CD4-positive, alpha-beta T cell (primary cell): ENCODE results near the gene ACCSL. TPM values are rescaled to one million over a fixed set of nuclear protein-coding genes. Genes with fewer than 3 reads are reported as not detected.

Experiments used
- ATAC-seq: fragments of 200-7000 bp; cut with Tn5 transposase; one replicate; pipeline ENCODE4 v1.10.0; 2022; ENCODE audit warnings: mild to moderate bottlenecking; ENCODE audit not compliant: poor library complexity
- CTCF ChIA-PET: fragments of 350-600 bp; sonication (Branson Sonifier 250); formaldehyde crosslinking; loops from one replicate; lab custom pipeline; 2021; ENCODE audit warnings: antibody characterized with exemption, inconsistent platforms; lab: Charles Lee
- POLR2A ChIA-PET: fragments of 350-600 bp; sonication (Branson Sonifier 250); formaldehyde crosslinking; loops from one replicate; lab custom pipeline; 2021; ENCODE audit warnings: antibody characterized with exemption, inconsistent platforms; lab: Charles Lee
- DNase-seq, 14 experiments: peaks; one replicate each; pipeline ENCODE4 v3.0.0-alpha.2; 2013 to 2020; ENCODE audit warnings: mixed read lengths in 2 of 14
- H3K27ac ChIP-seq, 2 donors: one replicate each; pipeline versions ENCODE4 v1.5.1 to v1.7.0; 2013; ENCODE audit warnings: low read length in 2 of 2, low read depth in 1 of 2, mild to moderate bottlenecking in 1 of 2
- H3K27me3 ChIP-seq, 2 experiments: 1 replicate in 1 of 2; 2 replicates in 1 of 2; pipeline versions ENCODE4 v1.6.1 to v1.7.0; 2013; ENCODE audit warnings: low read length in 2 of 2, control low read depth in 1 of 2, mild to moderate bottlenecking in 1 of 2, moderate library complexity in 1 of 2; ENCODE audit not compliant: insufficient read depth in 2 of 2, control insufficient read depth in 1 of 2
- H3K36me3 ChIP-seq: one replicate; pipeline ENCODE4 v1.6.1; 2013; ENCODE audit warnings: low read length, control low read depth; ENCODE audit not compliant: insufficient read depth
- H3K4me1 ChIP-seq: one replicate; pipeline ENCODE4 v1.6.1; 2013; ENCODE audit warnings: low read length, control low read depth; ENCODE audit not compliant: insufficient read depth
- H3K4me3 ChIP-seq: one replicate; pipeline ENCODE4 v1.5.1; 2013; ENCODE audit warnings: mild to moderate bottlenecking, low read length, moderate library complexity
- H3K9me3 ChIP-seq, 2 experiments: 1 replicate in 1 of 2; 2 replicates in 1 of 2; pipeline versions ENCODE4 v1.6.1 to v1.7.0; 2013; ENCODE audit warnings: low read length in 2 of 2, mild to moderate bottlenecking in 2 of 2, control low read depth in 1 of 2, moderate library complexity in 1 of 2; ENCODE audit not compliant: control insufficient read depth in 1 of 2, insufficient read depth in 1 of 2
- H3K27ac Mint-ChIP-seq: one replicate; pipeline ENCODE4 v1.8.0; 2020; ENCODE audit warnings: mixed read lengths
- H3K27me3 Mint-ChIP-seq: one replicate; pipeline ENCODE4 v1.8.0; 2021; ENCODE audit warnings: mixed read lengths
- H3K36me3 Mint-ChIP-seq: one replicate; pipeline ENCODE4 v1.8.0; 2021; ENCODE audit warnings: low read depth, mixed read lengths
- H3K4me1 Mint-ChIP-seq: one replicate; pipeline ENCODE4 v1.8.0; 2021; ENCODE audit warnings: low read depth, mixed read lengths
- H3K4me3 Mint-ChIP-seq: one replicate; pipeline ENCODE4 v1.8.0; 2020; ENCODE audit warnings: mild to moderate bottlenecking, mixed read lengths
- H3K9me3 Mint-ChIP-seq: one replicate; pipeline ENCODE4 v1.8.0; 2020; ENCODE audit warnings: mixed read lengths
- CTCF ChIP-seq: fragments of 200-600 bp; IDR thresholded peaks from one replicate; pipeline ENCODE4 v1.8.0; 2022; ENCODE audit warnings: antibody characterized with exemption, mild to moderate bottlenecking
- intact Hi-C, 2 experiments: fragments of 100-400 bp; cut with DNase I in 1 of 2; cut with micrococcal nuclease in 1 of 2; formaldehyde crosslinking; loops; one replicate each; pipeline versions ENCODE4 v1.15.1 to v1.9.0; 2023 to 2025; cut with DNase I, micrococcal nuclease
- total RNA-seq, 174 experiments: library from RNA in 2 of 174; stranded (reverse) in 2 of 174; gene quantifications; one replicate each; pipeline ENCODE4 v1.2.3 and lab custom pipeline; 2021 to 2026

ACCSL gene
- total RNA-seq, 2 experiments from 2014 or later, result not detected

GRCh38 chr11:44072757-44073658, 25.2 kb downstream of the ACCSL start:
- Histone ChIP-seq H3K27me3 (no peaks in the 10 kb centered on the region), H3K36me3 (peaks cover 11% of the 10 kb centered on the region), H3K27ac (no peak overlapping the region), H3K4me1 (no peaks in the 10 kb centered on the region), H3K9me3 (no peaks in the 10 kb centered on the region), H3K4me3 (no peak overlapping the region)
- Mint-ChIP-seq H3K4me3 (no peak overlapping the region), H3K27me3 (no peaks in the 10 kb centered on the region), H3K27ac (no peak overlapping the region), H3K36me3 (peaks cover 53% of the 10 kb centered on the region), H3K4me1 (peaks cover 8% of the 10 kb centered on the region), H3K9me3 (no peaks in the 10 kb centered on the region)
- TF ChIP-seq CTCF, result no peak
- POLR2A ChIA-PET, result no interaction called here
- ATAC-seq (no peak), DNase-seq (no peak)
- CTCF ChIA-PET, result interaction anchor here (4.1 kb wide), 1 partner anchor 22 kb away, joined by 15 read pairs; the partner anchor contains the start of gene EXT2
- intact Hi-C loops, result no loop called here

- Mint-ChIP-seq H3K36me3 (peaks cover 61% of the 10 kb centered on the region), H3K9me3 (no peaks in the 10 kb centered on the region)
Measured at GRCh38 chr11:44078794-44079193, 31.0 kb downstream of the ACCSL start.

GRCh38 chr11:44079376-44079775, 31.6 kb downstream of the ACCSL start:
- Histone ChIP-seq H3K4me1 (no peaks in the 10 kb centered on the region), H3K4me3 (no peak overlapping the region), H3K9me3 (no peaks in the 10 kb centered on the region), H3K27me3 (no peaks in the 10 kb centered on the region), H3K36me3 (peaks cover 5% of the 10 kb centered on the region), H3K27ac (no peak overlapping the region)
- Mint-ChIP-seq H3K27me3 (no peaks in the 10 kb centered on the region), H3K36me3 (peaks cover 61% of the 10 kb centered on the region), H3K9me3 (no peaks in the 10 kb centered on the region), H3K4me3 (no peak overlapping the region), H3K4me1 (no peaks in the 10 kb centered on the region), H3K27ac (no peak overlapping the region)
- intact Hi-C loops, result no loop called here
- no peak for ATAC-seq
- POLR2A ChIA-PET, result no interaction called here
- CTCF ChIA-PET, result no interaction called here
- no peak for TF ChIP-seq CTCF
- DNase-seq, result no peak

More at GRCh38 chr11:44078794-44079193, 31.0 kb downstream of the ACCSL start:
- H3K4me3 Mint-ChIP-seq, result no peak overlapping the region
- no peaks in the 10 kb centered on the region for H3K27me3 Mint-ChIP-seq
- intact Hi-C loops, result no loop called here
- POLR2A ChIA-PET, result no interaction called here
- no peaks in the 10 kb centered on the region for H3K4me1 Mint-ChIP-seq
- H3K4me1 ChIP-seq, result no peaks in the 10 kb centered on the region
- CTCF ChIA-PET, result interaction anchor here (0.8 kb wide), 1 partner anchor 15 kb away, joined by 3 read pairs; no protein-coding TSS in a partner anchor
- H3K27ac ChIP-seq, result no peak overlapping the region
- H3K27me3 ChIP-seq, result no peaks in the 10 kb centered on the region
- peaks cover 5% of the 10 kb centered on the region for H3K36me3 ChIP-seq
- H3K27ac Mint-ChIP-seq, result no peak overlapping the region
- no peak for DNase-seq
- no peak for ATAC-seq
- no peak for TF ChIP-seq CTCF
- no peak overlapping the region for H3K4me3 ChIP-seq
- no peaks in the 10 kb centered on the region for H3K9me3 ChIP-seq
